Measurements from ENCODE around the gene COPS9.

- no peak for TF ChIP-seq CTCF (conservative IDR thresholded peaks at IDR 0.05)
- no peak; the same call in 1 of the 2 replicates for TF ChIP-seq EZH2 (IDR thresholded peaks at IDR 0.05; ENCODE audit: low read depth)
These were observed 40.3 kb downstream of the COPS9 start for GRCh38 chr2:240095556-240096523.
